Skeletal muscle cell (primary cell): ENCODE data around the gene MRPL53.

Experiments used
- DNase-seq: peaks from one replicate; pipeline ENCODE4 v3.0.0-alpha.2; 2010; ENCODE audit warnings: low read depth
- H3K4me3 ChIP-seq: 2 replicates; pipeline ENCODE4 v1.5.1; 2011; ENCODE audit warnings: low read depth, mild to moderate bottlenecking, control low read depth, low read length, moderate library complexity

MRPL53 gene

DNA sequence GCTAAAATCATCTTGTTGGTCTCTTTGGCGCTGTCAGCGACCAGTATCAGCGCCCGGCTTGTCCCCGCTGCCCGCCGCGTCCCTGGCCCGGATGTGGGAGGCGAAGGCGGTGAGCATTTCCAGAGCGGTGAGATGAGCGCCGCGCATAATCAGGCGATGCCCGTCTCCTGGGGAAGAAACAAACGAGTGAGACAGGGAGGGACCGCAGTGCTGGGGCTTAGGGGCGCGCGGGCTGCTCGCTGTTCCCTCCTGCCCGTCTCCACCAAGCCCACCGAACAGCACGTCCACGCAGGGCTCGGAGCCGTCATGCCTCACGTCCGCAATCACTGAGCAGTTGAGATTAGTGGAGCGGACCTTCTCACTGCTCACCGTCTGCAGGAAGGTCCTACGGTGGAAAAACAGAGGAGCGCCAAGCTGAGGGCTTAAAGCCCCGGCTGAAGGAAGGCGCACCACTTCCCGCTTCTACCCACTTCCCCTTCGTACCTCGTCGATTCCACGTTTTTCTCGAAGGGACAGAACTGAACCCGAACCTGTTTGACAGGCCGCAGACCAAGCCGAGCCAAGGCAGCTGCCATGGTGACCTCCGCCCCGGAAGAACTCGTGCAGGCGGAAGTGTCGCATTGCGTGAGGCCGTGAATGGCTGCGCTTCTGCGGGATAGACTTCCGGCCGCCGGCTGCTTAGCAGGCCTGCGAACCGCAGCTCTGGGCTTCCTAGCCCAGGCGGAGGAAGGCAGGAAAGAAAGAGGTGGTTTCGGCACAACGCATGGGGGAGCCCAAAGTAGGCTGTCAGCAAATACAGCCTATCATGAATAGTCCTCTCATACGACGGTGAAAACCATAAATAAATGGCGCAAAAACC lies at the start of gene MRPL53:
TSS of gene MRPL53 (minus strand) at position 595 of the 859 bp plus-strand sequence. CDS start at position 575, 20 bp downstream.
- H3K4me3 ChIP-seq: peak within 1 kb of the TSS; percentile 83
- DNase-seq: peak; percentile 84

DNA sequence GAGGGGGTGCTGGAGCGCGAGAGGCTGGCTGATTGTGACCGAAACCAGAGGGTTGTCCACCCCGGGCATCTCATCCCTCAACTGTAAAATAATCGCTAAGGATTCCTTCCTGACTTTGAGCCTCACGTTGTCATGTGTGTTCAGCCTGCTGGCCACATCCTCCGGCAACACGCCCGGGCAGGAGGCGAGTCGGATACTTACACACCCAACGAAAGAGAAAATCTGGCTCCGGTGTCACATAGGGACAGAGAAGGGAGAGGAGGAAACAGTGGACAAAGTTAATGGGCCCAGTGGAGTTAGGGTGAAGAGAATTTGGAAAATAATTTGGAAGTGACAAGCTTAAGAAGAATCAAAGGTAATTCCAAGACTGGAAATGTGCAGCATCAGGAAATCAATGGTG lies 44.2 kb upstream of the MRPL53 start:
- no peak for DNase-seq
- H3K4me3 ChIP-seq: no peak overlapping the region

DNA sequence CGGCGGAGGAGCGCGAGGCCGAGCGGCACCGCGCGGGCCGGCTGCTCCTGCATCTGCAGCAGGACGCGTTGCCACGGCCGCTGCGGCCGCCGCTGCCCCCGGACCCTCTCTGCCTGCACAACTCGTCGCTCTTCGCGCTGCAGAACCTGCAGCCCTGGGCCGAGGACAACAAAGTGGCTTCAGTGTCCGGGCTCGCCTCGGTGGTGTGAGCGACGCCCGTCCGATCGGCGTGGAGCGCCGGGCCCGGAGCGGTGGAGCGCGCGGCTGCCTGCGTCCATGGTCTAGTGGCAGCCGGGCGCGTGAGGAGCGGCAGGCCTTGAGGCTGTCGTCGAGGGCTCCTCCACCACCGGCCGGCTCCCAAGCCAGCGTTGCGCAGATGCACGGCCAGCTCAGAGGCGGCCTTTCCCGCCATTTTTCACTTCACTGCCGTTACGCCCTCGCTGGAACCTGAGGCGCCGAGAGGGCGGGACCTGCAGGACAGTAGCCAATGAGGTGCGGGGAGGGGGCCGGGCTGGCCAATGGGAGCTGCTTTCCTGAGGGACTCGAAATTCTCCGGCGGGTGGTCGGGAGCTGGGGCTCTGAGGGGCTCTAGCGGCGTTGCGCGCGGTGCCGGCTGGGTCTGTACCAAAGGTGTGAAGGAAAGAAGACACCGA lies 43.6 kb upstream of the MRPL53 start:
- no peak for DNase-seq
- peak overlapping the region; percentile 17 for H3K4me3 ChIP-seq

DNA sequence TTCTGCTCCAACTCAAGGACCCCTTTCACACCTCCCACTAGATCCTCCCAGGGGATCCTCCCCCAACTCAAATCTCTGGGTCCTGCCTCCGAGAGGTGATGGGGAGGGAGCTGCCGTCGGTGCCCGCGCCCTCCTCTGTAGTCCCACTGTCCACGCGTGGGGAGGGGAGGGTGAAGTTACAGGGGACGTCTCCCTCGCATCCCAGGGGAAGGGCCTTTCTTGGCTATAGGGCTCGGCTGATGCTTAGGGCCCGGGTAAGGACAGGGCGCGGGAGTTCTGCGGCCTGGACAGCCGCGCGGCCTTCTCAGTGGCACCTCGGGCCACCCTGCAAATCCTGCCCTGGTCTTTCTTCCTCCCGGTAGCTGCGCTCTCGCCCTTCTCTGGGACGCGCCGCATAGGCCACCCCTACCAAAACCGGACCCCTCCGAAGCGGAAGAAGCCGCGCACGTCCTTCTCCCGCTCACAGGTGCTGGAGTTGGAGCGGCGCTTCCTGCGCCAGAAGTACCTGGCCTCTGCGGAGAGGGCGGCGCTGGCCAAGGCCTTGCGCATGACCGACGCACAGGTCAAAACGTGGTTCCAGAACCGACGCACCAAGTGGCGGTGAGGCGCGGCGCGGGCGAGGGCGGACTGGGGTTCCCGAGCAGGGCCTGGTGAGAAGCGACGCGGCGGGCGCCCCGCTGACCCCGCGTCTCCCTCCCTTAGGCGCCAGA lies 42.9 kb upstream of the MRPL53 start:
- no peak overlapping the region for H3K4me3 ChIP-seq
- DNase-seq: no peak

DNA sequence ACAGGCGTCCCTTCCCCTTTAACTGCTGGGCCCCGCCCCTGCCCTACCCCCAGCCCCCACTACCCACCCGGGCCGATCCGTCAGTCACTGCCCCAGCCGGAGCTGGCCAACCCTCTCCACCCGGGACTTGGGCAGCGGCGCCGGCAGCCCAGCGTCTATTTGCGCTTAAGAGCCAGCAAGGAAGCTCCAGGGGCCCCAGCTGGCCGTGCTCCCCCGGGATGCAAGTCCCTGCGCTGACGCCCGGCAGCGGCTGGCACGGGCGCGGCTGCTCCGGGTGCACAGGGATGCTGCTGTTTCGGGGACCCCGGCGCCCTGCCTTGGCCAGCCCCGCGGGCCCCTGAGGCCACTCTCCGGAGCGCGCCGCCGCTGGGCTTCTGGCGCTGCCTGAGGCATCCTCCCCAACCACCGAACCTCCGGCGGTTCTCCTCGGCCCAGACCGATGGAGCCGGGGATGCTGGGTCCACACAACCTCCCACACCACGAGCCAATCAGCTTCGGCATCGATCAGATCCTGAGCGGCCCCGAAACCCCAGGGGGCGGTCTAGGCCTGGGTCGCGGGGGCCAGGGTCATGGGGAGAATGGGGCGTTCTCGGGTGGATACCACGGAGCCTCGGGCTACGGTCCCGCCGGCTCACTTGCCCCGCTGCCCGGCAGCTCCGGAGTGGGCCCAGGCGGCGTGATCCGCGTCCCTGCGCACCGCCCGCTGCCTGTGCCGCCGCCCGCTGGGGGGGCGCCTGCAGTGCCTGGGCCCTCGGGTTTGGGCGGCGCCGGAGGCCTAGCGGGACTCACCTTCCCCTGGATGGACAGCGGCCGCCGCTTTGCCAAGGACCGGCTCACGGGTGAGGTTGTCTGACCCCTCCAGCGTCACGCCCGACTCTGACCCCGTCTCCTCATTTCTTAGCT lies 42.1 kb upstream of the MRPL53 start, which contains the start of gene TLX2:
TSS of gene TLX2 (plus strand) at position 83 of the 903 bp plus-strand sequence. CDS start at position 440, 357 bp downstream.
- H3K4me3 ChIP-seq: no peak within 1 kb of the TSS
- no peak for DNase-seq

DNA sequence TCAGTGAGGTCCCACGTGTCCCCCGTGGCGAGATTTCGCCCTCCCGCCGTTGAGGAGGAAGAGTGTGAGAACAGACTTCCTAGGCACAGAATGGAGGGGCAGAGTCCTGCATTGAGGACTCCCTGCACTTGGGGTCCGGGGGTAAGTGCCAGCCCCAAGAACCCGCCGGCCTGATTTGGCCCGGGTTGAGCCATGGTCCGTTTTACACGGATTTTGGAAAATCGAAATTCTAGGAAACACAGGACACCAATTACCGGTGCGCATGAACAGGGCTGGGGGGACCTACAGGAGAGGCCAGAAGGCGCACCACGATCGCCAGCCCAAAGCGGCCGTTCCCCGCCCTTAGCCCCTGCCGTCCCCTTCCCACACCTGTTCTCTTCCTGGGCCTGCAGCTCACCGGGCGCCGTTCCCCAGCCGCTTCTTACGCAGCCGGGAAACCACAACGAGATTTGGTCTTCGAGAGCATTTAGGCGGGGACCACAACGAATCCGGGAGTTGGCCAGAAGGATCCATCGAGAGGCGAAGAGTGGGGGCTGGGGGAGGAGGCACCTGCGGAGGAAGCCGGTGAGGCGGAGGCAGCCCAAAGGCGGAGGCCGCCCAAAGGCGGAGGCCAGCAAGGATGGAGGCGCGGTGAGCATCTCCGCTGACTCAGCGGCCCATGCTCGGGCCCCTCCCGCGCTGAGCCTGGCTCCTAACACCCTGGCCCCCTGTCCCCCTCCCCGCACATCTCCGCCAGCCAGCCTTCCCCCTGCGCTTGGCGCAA lies 41.3 kb upstream of the MRPL53 start:
- no peak overlapping the region for H3K4me3 ChIP-seq
- no peak for DNase-seq

DNA sequence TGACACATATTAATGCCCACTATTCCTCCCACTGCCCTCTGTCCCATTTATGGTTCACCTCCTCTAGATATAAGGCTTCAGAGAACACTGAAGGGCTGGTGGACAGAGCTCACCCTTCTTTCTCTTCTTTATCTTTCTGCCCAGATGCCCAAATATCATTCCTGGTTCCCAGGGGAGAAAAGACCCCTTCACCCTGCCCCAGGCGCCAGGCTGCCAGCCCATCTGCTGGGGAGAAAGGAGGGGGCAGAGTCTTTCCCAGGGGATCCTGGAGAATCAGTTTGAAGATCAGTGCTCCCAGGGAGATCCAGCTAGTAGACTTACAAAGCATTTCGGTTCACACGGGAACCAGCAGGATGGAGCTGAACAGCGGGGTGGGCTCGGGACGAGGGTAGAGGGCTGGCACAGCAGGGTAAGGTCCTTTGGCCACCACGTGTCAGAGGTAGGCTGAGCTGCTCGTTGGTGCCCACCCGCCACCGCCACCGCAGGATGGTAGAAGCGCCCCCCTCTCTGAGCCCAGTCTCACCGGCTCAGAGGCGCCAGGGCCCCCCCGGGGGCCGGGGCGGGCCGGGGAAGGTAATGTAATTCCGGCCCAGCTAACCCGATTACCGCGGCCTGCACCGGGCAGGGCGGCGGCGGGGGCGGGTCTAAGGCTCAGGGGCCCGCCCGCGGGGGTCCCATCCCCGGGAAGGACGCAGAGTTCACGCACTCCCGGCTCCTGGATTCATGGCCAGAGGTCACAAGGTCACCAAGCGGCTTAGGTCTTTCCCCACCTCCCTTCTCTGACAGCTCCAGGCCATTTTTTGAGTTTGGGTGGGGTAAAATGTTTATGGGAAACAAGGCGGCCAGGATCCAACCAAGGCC lies 40.5 kb upstream of the MRPL53 start:
- H3K4me3 ChIP-seq: no peak overlapping the region
- DNase-seq: no peak

DNA sequence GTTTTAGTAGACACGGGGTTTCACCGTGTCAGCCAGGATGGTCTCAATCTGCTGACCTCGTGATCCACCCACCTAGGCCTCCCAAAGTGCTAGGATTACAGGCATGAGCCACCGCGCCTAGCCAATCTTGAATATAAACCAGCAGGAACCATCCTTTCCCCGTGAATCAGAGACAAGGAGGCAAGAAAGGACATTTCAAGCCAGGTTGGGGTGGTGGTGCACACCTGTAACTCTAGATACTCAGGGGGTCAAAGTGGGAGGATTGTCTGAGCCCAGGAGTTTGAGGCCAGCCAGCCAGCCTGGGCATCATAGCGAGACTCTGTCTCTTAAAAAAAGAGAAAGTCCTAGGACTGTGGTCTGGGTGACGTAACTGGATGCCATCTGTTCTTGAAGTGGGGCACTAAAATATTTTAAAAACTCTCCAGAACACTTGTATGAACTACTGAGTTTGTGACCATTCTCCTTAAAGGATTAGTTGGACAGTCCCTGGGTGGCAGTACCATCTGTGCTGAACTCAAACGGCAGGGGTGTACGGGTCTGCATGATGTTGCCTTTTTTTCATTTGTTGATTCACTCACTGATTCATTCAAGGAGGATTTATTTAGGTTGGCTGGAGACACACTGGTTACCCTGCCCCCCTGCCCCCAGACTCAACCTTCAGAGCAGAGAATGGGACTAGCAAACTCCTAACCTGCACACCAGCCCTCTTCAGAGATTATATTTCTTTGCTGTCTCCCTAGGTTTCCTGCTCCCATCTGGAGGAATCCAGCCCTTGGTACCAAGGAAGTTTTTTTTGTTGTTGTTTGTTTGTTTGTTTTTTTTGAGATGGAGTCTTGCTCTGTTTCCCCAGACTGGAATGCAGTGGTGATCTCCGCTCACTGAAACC lies 38.9 kb upstream of the MRPL53 start:
- no peak for DNase-seq
- H3K4me3 ChIP-seq: no peak overlapping the region

DNA sequence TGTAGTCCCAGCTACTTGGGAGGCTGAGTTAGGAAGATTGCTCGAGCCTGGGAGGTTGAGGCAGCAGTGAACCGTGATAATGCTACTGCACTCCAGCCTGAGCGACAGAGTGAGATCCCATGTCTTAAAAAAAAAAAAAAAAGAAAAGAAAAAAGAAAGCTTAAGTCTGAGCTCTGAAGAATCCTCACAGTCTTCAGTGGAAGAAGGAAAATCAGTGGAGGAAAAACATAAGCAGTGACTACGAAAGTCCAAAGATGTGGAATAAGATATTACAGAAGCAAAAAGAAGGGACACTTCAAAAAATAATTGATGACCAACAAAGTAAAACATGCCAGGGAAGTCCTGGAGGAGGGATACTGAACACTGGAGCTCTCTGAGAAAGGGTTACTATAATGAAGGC lies 37.8 kb upstream of the MRPL53 start:
- no peak overlapping the region for H3K4me3 ChIP-seq
- no peak for DNase-seq

DNA sequence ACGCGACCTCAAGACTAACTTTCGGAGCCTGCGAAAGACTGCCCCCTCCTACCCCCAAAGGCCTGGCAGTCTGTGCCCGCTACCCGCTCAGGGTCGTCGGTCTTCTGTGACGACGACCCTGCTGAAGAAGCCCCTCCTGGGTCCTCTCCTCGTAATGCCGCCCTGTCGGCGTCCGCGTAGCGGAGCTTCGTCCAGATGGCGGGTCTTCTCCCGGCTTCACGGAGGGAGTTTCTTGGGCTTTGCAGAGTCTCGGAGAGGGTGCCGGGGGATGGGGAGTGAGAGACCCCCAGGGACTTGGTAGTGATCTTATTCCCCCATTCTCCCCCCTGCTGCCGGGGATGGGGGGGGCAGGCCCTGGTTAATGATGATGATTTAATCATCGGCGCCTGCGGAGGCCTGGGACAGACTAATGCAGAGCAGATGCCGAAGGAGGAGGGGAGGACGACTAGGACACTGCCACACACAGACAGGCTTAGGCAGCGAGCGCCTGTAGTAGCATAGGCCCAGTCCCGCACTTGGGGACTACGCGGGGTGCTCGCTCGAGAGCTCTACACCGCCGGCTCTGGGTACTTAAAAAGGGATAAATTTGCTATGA lies 35.5 kb upstream of the MRPL53 start:
- DNase-seq: no peak
- peak overlapping the region; percentile 89 for H3K4me3 ChIP-seq

DNA sequence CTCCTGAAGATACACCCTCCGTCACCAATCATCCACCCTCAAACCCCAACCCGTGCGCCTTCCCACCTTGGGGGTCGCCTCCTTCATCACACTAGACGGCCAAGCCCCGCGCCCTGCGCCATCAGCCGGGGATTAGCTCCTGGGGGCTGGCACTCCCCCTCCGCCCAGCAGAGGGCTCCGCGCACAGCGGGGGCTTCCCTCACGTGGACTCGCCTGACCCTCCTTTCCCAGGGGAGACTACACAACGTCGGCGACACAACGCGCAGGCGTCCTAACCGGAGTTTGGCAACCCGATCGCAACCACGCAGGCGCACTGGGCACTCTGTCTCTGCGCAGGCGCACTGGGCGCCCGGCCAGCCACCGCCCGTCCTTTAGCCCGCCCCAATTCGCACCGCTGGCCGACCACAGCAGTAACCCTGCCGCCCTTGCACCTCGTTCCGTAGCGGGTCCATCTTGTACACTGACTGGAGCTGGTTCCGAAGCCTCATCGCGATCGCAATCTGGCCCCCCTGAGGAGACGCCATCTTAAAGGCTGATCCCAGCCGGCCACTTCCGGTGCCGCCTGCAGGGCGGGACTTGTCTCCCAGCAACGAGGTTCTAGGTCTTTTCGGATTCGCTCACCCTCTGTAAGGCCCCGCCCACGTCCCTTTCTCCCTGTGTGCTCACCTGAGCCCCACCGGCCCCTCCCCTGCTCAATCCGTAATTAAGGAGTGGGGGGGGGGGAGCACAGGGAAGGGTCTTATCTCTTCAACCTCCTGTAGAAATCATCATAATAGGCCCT lies 34.9 kb upstream of the MRPL53 start, which contains the start of gene PCGF1:
TSS of gene PCGF1 (minus strand) at position 551 of the 781 bp plus-strand sequence. CDS start at position 524, 27 bp downstream.
- peak within 1 kb of the TSS; percentile 89 for H3K4me3 ChIP-seq
- DNase-seq: peak; percentile 90

DNA sequence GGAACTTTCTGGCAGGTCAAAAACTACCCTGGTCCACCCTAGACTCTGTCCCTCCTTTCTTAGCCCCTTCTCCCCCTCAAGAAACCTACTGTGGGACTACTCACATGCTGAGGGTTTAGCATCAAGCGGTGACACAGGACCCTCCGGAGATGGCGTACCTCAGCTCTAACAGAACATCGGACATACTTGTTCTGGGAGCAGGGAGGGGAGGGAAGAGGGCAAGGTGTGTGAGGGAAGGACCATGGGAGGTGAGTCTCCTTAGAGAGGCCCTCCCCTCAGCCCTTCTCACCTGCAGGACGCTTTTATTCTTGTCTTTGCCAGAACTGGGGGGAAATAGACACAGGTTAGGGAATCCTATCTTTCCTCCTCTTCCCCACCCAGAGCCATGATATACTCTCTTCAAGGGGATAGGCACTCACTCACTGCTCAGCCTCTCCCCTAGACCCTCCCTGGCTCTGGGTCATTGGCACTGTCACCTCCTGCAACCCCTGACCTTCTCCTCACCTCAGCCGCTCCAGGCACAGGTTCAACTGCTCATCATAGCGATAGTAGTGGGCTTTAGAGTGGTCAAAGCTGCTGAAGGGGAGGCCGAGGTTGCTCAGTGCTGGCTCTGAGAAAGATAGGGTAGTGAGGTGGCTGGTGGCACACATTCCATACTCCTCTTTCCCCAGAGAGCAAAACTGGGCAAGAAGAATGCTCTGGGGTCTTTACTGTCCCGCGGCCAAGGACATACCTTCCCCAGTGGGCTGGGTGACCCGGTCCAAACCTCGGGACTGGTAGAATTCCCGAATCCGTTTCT lies 33.2 kb upstream of the MRPL53 start:
- no peak for DNase-seq
- peak overlapping the region; percentile 5 for H3K4me3 ChIP-seq

DNA sequence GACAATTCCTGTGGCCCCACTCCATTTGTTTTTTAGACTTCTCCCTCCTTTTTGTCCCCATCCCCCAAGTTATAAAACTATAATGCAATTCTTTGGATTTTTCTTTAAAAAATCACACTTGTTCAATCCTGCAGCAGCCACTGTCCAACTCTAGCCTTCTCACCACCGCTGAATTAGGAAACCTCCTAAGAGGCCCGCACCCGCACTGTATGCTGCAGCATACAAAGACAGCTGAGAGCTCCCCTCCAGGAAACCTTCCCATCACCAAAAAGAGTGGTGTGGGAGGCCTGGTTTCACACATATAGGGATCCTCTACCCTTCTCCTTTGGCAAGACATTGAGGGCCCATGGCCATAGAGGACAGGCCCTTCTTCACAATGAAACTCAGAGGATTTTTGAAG lies 32.1 kb upstream of the MRPL53 start:
- DNase-seq: no peak
- no peak overlapping the region for H3K4me3 ChIP-seq
